Vagina (tissue), 2 donors: Measurements from ENCODE around the gene PLA2R1. TPM values are rescaled to one million over a fixed set of nuclear protein-coding genes. Genes with fewer than 3 reads are reported as not detected.

Experiments used
- DNase-seq, 2 donors: peaks; one replicate each; pipeline ENCODE4 v3.0.0-alpha.2; 2017; ENCODE audit errors: extremely low spot score in 2 of 2
- H3K27ac ChIP-seq: fragments of 200-600 bp; sonication (generic); one replicate; pipeline ENCODE4 v1.5.1; 2019
- H3K27me3 ChIP-seq: fragments of 200-600 bp; sonication (generic); one replicate; pipeline ENCODE4 v1.5.1; 2019
- H3K36me3 ChIP-seq, 2 donors: fragments of 200-600 bp; sonication (generic); one replicate each; pipeline ENCODE4 v1.5.1; 2017 to 2019
- H3K4me1 ChIP-seq: fragments of 200-600 bp; sonication (generic); one replicate; pipeline ENCODE4 v1.5.1; 2019
- H3K4me3 ChIP-seq, 2 donors: fragments of 200-600 bp; sonication (generic); 1 replicate in 1 of 2; 2 replicates in 1 of 2; pipeline ENCODE4 v1.5.1; 2016 to 2019
- H3K9me3 ChIP-seq: fragments of 200-600 bp; sonication (generic); one replicate; pipeline ENCODE4 v1.5.1; 2019
- POLR2A ChIP-seq, 2 donors: fragments of 450-650 bp; IDR thresholded peaks; one replicate each; pipeline ENCODE4 v1.6.1; 2017; ENCODE audit warnings: antibody characterized with exemption in 2 of 2, mild to moderate bottlenecking in 2 of 2, moderate library complexity in 2 of 2
- POLR2AphosphoS5 ChIP-seq, 2 donors: sonication (generic); formaldehyde crosslinking; IDR thresholded peaks; one replicate each; pipeline ENCODE4 v1.9.0; 2017; ENCODE audit warnings: antibody characterized with exemption in 2 of 2, mild to moderate bottlenecking in 2 of 2, low read depth in 1 of 2; ENCODE audit not compliant: insufficient read depth in 1 of 2
- intact Hi-C: fragments of 100-400 bp; cut with DNase I; formaldehyde crosslinking; loops from one replicate; pipeline ENCODE4 v1.15.1; 2023
- total RNA-seq: library from RNA; depleted of rRNA; stranded (reverse); fragments of >200 nt; gene quantifications from one replicate; pipeline ENCODE4 v1.2.3, GENCODE V29; 2016
- TF ChIP-seq, protein P1 (sequence below), 3 experiments: fragments of 450-650 bp in 2 of 3; fragments of 200-600 bp in 1 of 3; sonication (generic) in 1 of 3; IDR thresholded peaks; one replicate each; pipeline ENCODE4 v1.5.1; 2017 to 2019; ENCODE audit warnings: antibody characterized with exemption in 3 of 3, mild to moderate bottlenecking in 2 of 3, moderate library complexity in 2 of 3

The PLA2R1 gene
- total RNA-seq, 1 donor from 2014 or later = 24.3 TPM

DNA sequence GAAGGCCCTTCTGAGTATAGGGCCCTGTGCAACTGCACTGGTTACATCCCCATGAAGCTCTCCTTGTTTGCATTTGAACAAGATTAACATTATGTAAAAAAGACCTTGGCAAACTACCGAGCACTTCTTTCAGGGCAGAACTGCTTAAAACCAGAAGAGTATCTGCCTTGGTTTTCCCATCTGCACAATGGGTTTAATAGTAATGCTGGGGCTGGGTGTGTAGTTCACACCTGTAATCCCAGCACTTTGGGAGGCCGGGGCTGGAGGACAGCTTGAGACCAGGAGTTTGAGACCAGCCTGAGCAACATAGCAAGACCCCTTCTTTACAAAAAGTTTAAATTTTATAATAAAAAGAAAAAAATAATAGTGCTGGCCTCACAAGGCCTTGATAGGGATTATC lies 8.5 kb downstream of the PLA2R1 start:
- no peak for DNase-seq
- Histone ChIP-seq H3K9me3 (no peaks in the 10 kb centered on the region), H3K27ac (no peak overlapping the region), H3K36me3 (no peaks in the 10 kb centered on the region), H3K4me1 (peaks cover 53% of the 10 kb centered on the region), H3K27me3 (no peaks in the 10 kb centered on the region), H3K4me3 (no peak overlapping the region)
- intact Hi-C loops = no loop called here
- TF ChIP-seq POLR2A (IDR thresholded peaks at IDR 0.05) (no peak), POLR2AphosphoS5 (IDR thresholded peaks at IDR 0.05; ENCODE audit: insufficient read depth in 1 of 2, low read depth in 1 of 2) (no peak)
- TF ChIP-seq, protein P1, sequence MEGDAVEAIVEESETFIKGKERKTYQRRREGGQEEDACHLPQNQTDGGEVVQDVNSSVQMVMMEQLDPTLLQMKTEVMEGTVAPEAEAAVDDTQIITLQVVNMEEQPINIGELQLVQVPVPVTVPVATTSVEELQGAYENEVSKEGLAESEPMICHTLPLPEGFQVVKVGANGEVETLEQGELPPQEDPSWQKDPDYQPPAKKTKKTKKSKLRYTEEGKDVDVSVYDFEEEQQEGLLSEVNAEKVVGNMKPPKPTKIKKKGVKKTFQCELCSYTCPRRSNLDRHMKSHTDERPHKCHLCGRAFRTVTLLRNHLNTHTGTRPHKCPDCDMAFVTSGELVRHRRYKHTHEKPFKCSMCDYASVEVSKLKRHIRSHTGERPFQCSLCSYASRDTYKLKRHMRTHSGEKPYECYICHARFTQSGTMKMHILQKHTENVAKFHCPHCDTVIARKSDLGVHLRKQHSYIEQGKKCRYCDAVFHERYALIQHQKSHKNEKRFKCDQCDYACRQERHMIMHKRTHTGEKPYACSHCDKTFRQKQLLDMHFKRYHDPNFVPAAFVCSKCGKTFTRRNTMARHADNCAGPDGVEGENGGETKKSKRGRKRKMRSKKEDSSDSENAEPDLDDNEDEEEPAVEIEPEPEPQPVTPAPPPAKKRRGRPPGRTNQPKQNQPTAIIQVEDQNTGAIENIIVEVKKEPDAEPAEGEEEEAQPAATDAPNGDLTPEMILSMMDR (IDR thresholded peaks at IDR 0.05) = no peak

DNA sequence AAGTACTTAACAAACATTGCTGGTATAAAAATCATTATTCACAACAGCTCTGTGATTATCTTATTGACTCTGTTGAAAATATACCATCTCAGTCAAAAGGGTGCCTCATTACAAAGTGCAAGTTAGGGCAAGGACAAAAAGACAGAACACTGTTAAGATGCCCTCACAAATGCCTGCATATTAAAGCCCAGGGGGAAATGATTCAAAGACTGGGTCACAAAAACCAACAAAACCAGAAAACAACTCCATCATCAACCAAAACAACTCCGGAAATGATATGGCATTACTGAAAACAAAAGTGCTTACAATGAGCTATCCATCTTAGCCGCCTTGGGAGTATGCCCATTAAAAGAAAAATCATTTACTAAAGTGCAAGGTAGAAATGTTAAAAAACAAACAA lies 9.9 kb downstream of the PLA2R1 start:
- Histone ChIP-seq H3K27me3 (no peaks in the 10 kb centered on the region), H3K27ac (no peak overlapping the region), H3K4me1 (peaks cover 45% of the 10 kb centered on the region), H3K36me3 (no peaks in the 10 kb centered on the region), H3K4me3 (no peak overlapping the region), H3K9me3 (no peaks in the 10 kb centered on the region)
- intact Hi-C loops = no loop called here
- DNase-seq = no peak
- TF ChIP-seq, protein P1 (IDR thresholded peaks at IDR 0.05) = no peak
- TF ChIP-seq POLR2AphosphoS5 (IDR thresholded peaks at IDR 0.05; ENCODE audit: insufficient read depth in 1 of 2, low read depth in 1 of 2) (no peak), POLR2A (IDR thresholded peaks at IDR 0.05) (no peak)

DNA sequence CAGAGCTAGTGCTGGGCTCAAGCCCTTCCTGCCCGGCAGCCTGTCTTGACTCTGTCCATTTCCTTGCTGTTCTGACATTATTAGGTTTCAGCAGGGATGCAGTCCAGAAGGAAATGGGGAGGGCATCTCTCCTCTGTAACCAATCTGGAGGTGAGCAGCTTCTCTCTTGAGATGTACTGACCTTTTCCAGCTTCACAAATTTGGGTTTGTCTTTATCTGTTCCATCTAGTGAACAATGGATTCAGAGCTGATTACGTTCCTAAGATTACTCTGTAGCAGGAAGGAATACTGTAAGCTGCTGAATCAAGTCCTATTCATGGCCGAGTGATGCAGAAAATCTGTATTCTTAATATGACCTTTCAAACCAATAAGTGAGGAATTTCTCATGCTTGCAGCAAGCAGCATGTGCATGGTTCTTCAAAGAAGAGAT lies 11.0 kb downstream of the PLA2R1 start:
- Histone ChIP-seq H3K36me3 (no peaks in the 10 kb centered on the region), H3K27me3 (no peaks in the 10 kb centered on the region), H3K9me3 (no peaks in the 10 kb centered on the region), H3K4me3 (no peak overlapping the region), H3K4me1 (peaks cover 35% of the 10 kb centered on the region), H3K27ac (no peak overlapping the region)
- TF ChIP-seq, protein P1 (IDR thresholded peaks at IDR 0.05) = no peak
- intact Hi-C loops = no loop called here
- DNase-seq = no peak

- H3K36me3 ChIP-seq = no peaks in the 10 kb centered on the region
Measured at GRCh38 chr2:160050147-160050546, 12.3 kb downstream of the PLA2R1 start.

GRCh38 chr2:160045703-160046210 lies 16.7 kb downstream of the PLA2R1 start:
- peaks cover 0 to 11% of the 10 kb centered on the region in 2 donors for H3K36me3 ChIP-seq
- intact Hi-C loops = no loop called here

More at GRCh38 chr2:160050147-160050546, 12.3 kb downstream of the PLA2R1 start:
- Histone ChIP-seq H3K4me3 (no peak overlapping the region), H3K27me3 (no peaks in the 10 kb centered on the region), H3K4me1 (peaks cover 25% of the 10 kb centered on the region), H3K9me3 (no peaks in the 10 kb centered on the region), H3K27ac (no peak overlapping the region)
- DNase-seq = no peak
- intact Hi-C loops = no loop called here
- TF ChIP-seq, protein P1 (IDR thresholded peaks at IDR 0.05) = no peak
- TF ChIP-seq POLR2AphosphoS5 (IDR thresholded peaks at IDR 0.05; ENCODE audit: insufficient read depth in 1 of 2, low read depth in 1 of 2) (no peak), POLR2A (IDR thresholded peaks at IDR 0.05) (no peak)

More at GRCh38 chr2:160045703-160046210, 16.7 kb downstream of the PLA2R1 start:
- TF ChIP-seq POLR2A (IDR thresholded peaks at IDR 0.05) (no peak), POLR2AphosphoS5 (IDR thresholded peaks at IDR 0.05; ENCODE audit: insufficient read depth in 1 of 2, low read depth in 1 of 2) (no peak)
- TF ChIP-seq, protein P1 (IDR thresholded peaks at IDR 0.05) = no peak
- Histone ChIP-seq H3K27me3 (no peaks in the 10 kb centered on the region), H3K4me1 (no peaks in the 10 kb centered on the region), H3K27ac (no peak overlapping the region), H3K9me3 (no peaks in the 10 kb centered on the region), H3K4me3 (no peak overlapping the region)
- DNase-seq = no peak
